Loucy (cell line): ENCODE measurements around the gene POTEB.
"Not testable (repeated sequence)": the region's sequence is repeated elsewhere in the genome, so short reads cannot be mapped to it uniquely, and the experiment has no call there.

Experiments
- EZH2phosphoT487 ChIP-seq: fragments of 200-600 bp; IDR thresholded peaks from 2 replicates; pipeline ENCODE4 v1.6.1; 2018; ENCODE audit warnings: antibody characterized with exemption, mild to moderate bottlenecking, moderate library complexity, borderline replicate concordance
- TF ChIP-seq, protein P1 (sequence below): fragments of 200-600 bp; sonication (generic); conservative IDR thresholded peaks from 2 replicates; pipeline ENCODE4 v1.5.1; 2014; ENCODE audit warnings: mild to moderate bottlenecking, antibody characterized with exemption, low read length

DNA sequence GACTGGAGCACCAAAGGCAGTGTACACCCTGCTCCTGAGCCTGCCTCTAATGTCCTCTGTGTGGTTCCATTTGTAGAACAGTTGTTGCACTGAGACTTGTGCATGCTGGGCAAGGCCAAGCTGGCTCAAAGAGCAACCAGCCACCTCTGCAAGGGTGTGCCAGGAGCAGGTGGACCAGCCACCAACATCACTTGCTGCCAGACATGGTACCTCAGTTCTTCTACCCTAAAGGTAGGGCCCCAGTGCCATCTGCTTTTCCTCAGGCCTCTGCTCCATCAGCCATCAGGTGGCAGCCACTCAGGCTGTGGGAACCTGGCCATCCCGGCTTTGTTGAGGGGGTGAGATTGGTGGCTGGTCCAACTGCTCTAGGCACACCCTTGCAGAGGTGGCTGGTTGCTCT, 38.7 kb downstream of the POTEB start:
- not testable (repeated sequence) for TF ChIP-seq EZH2phosphoT487
- TF ChIP-seq, protein P1, sequence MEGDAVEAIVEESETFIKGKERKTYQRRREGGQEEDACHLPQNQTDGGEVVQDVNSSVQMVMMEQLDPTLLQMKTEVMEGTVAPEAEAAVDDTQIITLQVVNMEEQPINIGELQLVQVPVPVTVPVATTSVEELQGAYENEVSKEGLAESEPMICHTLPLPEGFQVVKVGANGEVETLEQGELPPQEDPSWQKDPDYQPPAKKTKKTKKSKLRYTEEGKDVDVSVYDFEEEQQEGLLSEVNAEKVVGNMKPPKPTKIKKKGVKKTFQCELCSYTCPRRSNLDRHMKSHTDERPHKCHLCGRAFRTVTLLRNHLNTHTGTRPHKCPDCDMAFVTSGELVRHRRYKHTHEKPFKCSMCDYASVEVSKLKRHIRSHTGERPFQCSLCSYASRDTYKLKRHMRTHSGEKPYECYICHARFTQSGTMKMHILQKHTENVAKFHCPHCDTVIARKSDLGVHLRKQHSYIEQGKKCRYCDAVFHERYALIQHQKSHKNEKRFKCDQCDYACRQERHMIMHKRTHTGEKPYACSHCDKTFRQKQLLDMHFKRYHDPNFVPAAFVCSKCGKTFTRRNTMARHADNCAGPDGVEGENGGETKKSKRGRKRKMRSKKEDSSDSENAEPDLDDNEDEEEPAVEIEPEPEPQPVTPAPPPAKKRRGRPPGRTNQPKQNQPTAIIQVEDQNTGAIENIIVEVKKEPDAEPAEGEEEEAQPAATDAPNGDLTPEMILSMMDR = not testable (repeated sequence)
